Lower leg skin (tissue), 3 donors: ENCODE results near the gene RAD18.

Source experiments
- CTCF ChIP-seq, 3 donors: fragments of 450-650 bp; IDR thresholded peaks; one replicate each; pipeline ENCODE4 v1.5.1; 2016; ENCODE audit warnings: antibody characterized with exemption in 3 of 3, mild to moderate bottlenecking in 3 of 3, moderate library complexity in 2 of 3
- POLR2A ChIP-seq, 2 donors: fragments of 450-650 bp; IDR thresholded peaks; one replicate each; pipeline ENCODE4 v1.6.1; 2016 to 2017; ENCODE audit warnings: antibody characterized with exemption in 2 of 2, mild to moderate bottlenecking in 1 of 2, moderate library complexity in 1 of 2

- TF ChIP-seq CTCF (IDR thresholded peaks at IDR 0.05) (no peak), POLR2A (IDR thresholded peaks at IDR 0.05) (no peak)
Observed at GRCh38 chr3:8851703-8852102, 111.6 kb downstream of the RAD18 start.
